Upper lobe of right lung (tissue), 1 donor: ENCODE data around the gene ADO. TPM values are rescaled to one million over a fixed set of nuclear protein-coding genes. Genes with fewer than 3 reads are reported as not detected.

Experiments
- ATAC-seq: fragments of 200-7000 bp; cut with Tn5 transposase; one replicate; pipeline ENCODE4 v1.9.1; 2020; ENCODE audit warnings: mild to moderate bottlenecking, moderate library complexity
- DNase-seq: peaks from one replicate; pipeline ENCODE4 v3.0.0-alpha.2; 2020
- H3K27ac ChIP-seq: fragments of 200-600 bp; one replicate; pipeline ENCODE4 v1.8.0; 2022
- H3K27me3 ChIP-seq: fragments of 200-600 bp; one replicate; pipeline ENCODE4 v1.8.0; 2022; ENCODE audit warnings: mild to moderate bottlenecking
- H3K36me3 ChIP-seq: fragments of 200-600 bp; one replicate; pipeline ENCODE4 v1.8.0; 2022
- H3K4me1 ChIP-seq: fragments of 200-600 bp; one replicate; pipeline ENCODE4 v1.8.0; 2022
- H3K4me3 ChIP-seq: fragments of 200-600 bp; one replicate; pipeline ENCODE4 v1.8.0; 2022; ENCODE audit warnings: mild to moderate bottlenecking
- H3K9me3 ChIP-seq: fragments of 200-600 bp; one replicate; pipeline ENCODE4 v1.8.0; 2022
- intact Hi-C: fragments of 100-400 bp; cut with DNase I; formaldehyde crosslinking; loops from one replicate; pipeline ENCODE4 v1.11.0; 2022
- total RNA-seq: library from RNA; stranded (reverse); fragmentation: NEBNext Ultra II Directional; extraction: Animal tissue kit (Norgen Biotek cat#: 25700); gene quantifications from one replicate; pipeline ENCODE4 v1.2.1, GENCODE V29; 2021
- TF ChIP-seq, protein P1 (sequence below): fragments of 200-600 bp; IDR thresholded peaks from one replicate; pipeline ENCODE4 v1.8.0; 2022; ENCODE audit warnings: antibody characterized with exemption
- donor health status: DM: no; HTN: yes; CAD: no; lungs with severe emphysema.

The ADO gene
- total RNA-seq, 1 donor from 2014 or later = 16.5 TPM

DNA sequence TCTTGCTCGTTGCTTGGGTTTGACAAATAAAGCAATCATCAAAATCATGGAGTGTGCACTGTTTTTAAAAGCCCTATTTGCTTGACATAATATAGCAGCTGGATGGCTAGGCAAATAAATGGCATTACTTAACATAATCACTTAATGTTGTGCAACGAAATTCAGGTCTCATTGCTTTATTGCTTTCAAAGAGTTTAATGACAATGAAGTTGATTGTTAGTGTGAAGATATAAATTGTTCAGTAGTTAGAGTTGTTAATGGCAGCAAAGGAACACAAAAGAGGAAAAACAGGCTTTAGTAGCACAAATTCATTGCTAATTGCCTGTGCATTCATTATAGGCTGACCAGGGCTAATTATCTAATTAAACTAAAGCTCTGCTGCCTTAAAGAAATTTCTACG is 7.6 kb upstream of the ADO start:
- intact Hi-C loops = no loop called here
- H3K4me1 ChIP-seq = no peaks in the 10 kb centered on the region
- H3K27ac ChIP-seq = no peak overlapping the region
- no peaks in the 10 kb centered on the region for H3K9me3 ChIP-seq
- TF ChIP-seq, protein P1, sequence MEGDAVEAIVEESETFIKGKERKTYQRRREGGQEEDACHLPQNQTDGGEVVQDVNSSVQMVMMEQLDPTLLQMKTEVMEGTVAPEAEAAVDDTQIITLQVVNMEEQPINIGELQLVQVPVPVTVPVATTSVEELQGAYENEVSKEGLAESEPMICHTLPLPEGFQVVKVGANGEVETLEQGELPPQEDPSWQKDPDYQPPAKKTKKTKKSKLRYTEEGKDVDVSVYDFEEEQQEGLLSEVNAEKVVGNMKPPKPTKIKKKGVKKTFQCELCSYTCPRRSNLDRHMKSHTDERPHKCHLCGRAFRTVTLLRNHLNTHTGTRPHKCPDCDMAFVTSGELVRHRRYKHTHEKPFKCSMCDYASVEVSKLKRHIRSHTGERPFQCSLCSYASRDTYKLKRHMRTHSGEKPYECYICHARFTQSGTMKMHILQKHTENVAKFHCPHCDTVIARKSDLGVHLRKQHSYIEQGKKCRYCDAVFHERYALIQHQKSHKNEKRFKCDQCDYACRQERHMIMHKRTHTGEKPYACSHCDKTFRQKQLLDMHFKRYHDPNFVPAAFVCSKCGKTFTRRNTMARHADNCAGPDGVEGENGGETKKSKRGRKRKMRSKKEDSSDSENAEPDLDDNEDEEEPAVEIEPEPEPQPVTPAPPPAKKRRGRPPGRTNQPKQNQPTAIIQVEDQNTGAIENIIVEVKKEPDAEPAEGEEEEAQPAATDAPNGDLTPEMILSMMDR = no peak
- ATAC-seq (no peak), DNase-seq (no peak)
- no peaks in the 10 kb centered on the region for H3K36me3 ChIP-seq
- H3K27me3 ChIP-seq = no peaks in the 10 kb centered on the region
- no peak overlapping the region for H3K4me3 ChIP-seq

DNA sequence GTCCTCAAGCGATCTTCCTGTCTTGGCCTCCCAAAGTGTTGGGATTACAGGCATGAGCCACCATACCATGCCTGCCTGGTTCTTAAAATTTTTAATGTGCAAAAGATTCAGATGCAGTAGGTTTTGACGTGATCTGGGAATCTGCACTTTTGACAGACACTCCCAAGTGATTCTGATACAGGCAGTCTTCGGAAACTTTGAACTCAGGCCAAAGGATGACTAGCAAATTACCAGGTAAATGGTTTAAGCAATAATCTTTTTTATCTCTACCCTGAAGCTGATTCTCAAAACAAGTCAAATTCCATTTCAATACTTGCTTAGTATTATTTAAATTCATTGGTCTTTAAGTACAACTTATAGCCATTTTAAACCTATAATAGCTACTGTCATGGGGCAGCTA is 2.6 kb upstream of the ADO start:
- H3K27me3 ChIP-seq = no peaks in the 10 kb centered on the region
- no peak for ATAC-seq
- no peaks in the 10 kb centered on the region for H3K9me3 ChIP-seq
- H3K36me3 ChIP-seq = no peaks in the 10 kb centered on the region
- peaks cover 19% of the 10 kb centered on the region for H3K4me1 ChIP-seq
- no peak overlapping the region for H3K4me3 ChIP-seq
- TF ChIP-seq, protein P1 = no peak
- intact Hi-C loops = no loop called here
- no peak overlapping the region for H3K27ac ChIP-seq
- no peak for DNase-seq

DNA sequence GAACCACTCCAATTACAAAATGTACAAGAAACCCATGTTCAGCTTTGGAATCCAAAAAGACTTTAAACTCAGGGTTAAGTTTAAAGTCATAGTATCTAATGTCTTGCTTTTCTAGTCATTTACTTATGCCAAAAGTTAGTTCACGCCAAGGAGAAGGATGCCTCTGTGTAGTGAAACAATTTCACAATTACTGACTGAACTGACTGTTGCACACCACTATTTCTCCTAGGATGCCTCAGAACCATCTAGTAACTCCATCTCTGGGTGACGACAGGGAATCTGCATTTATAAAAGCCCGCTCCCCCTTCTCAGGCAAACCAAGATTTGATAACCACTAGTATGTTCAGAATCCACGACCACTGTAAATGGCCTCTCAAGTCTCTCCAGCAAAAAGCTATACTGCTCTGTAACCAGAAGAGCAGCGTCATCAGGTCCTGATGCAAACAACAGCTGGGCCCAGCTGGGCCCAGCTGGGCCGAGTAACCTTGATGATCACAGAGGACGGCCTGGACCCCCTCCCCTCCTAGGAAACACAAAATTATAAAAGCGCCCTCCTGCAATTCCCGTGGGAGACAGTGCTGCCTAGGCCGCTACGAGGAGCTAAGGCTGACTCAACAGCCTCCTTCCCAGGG is 680 bp upstream of the ADO start:
- Histone ChIP-seq H3K27me3 (no peaks in the 10 kb centered on the region), H3K4me3 (peak overlapping the region; percentile 87), H3K27ac (peak overlapping the region; percentile 90), H3K4me1 (peaks cover 36% of the 10 kb centered on the region), H3K9me3 (no peaks in the 10 kb centered on the region), H3K36me3 (no peaks in the 10 kb centered on the region)
- DNase-seq (no peak), ATAC-seq (no peak)
- TF ChIP-seq, protein P1 = no peak
- intact Hi-C loops = no loop called here

DNA sequence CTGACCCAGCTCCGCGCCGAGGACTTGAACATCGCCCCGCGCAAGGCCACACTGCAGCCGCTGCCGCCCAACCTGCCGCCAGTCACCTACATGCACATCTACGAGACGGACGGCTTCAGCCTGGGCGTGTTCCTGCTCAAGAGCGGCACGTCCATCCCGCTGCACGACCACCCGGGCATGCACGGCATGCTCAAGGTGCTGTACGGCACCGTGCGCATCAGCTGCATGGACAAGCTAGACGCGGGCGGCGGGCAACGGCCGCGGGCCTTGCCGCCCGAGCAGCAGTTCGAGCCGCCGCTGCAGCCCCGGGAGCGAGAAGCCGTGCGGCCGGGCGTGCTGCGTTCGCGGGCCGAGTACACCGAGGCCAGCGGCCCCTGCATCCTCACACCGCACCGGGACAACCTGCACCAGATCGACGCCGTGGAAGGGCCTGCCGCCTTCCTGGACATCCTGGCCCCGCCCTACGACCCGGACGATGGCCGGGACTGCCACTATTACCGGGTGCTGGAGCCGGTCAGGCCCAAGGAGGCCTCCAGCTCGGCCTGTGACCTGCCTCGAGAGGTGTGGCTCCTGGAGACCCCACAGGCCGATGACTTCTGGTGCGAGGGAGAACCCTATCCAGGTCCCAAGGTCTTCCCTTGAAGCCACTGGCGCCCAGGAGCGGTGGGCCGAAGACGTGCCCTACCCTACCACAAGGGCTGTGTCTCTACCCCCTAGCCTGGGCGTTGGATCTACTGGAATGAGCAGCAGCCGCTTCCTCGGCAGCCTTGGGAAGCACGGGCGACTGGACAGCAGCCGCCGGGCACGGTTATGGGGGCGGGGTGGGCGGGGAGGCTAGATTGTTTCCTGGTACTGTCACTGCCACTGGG is 945 bp downstream of the ADO start:
- peak; percentile 47 for ATAC-seq

DNA sequence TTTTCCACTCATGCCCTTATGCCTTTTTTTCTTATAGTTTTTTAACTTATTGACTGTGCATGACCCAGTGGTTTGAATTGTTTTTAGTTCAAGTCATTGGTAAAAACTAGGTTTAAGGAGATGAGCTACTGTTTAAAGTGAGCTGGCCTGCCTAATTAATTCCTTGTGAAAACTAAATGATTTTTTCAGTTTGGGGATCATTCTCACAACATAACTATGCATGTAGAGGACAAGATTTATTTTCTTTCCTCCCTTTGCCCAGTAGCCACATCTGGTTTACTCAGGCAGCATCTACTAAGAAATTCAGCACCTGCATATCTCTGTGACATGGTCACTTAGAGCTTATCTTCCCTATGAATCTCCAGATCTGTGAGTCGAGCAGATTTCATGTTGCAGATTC is 1.7 kb downstream of the ADO start:
- Histone ChIP-seq H3K4me3 (peak overlapping the region; percentile 87), H3K4me1 (peaks cover 36% of the 10 kb centered on the region), H3K9me3 (no peaks in the 10 kb centered on the region), H3K27ac (peak overlapping the region; percentile 90), H3K27me3 (no peaks in the 10 kb centered on the region), H3K36me3 (no peaks in the 10 kb centered on the region)
- TF ChIP-seq, protein P1 = no peak
- intact Hi-C loops = no loop called here
- DNase-seq = no peak
- ATAC-seq = no peak

More for the DNA sequence above, 945 bp downstream of the ADO start:
- Histone ChIP-seq H3K4me3 (peak overlapping the region; percentile 87), H3K36me3 (no peaks in the 10 kb centered on the region), H3K27ac (peak overlapping the region; percentile 90), H3K9me3 (no peaks in the 10 kb centered on the region), H3K27me3 (no peaks in the 10 kb centered on the region), H3K4me1 (peaks cover 36% of the 10 kb centered on the region)
- intact Hi-C loops = no loop called here
- peak; percentile 75 for DNase-seq
- TF ChIP-seq, protein P1 = no peak
